DND-41 (cell line): ENCODE results near the gene ATAD2B.

Experiments used
- ATAC-seq: fragments of 200-7000 bp; cut with Tn5 transposase; 3 replicates; pipeline ENCODE4 v1.9.1; 2021; ENCODE audit warnings: low read depth; ENCODE audit not compliant: insufficient read depth
- DNase-seq: peaks from one replicate; pipeline ENCODE4 v3.0.0-alpha.2; 2020
- H2AFZ ChIP-seq: 2 replicates; pipeline ENCODE4 v1.6.0; 2012; ENCODE audit warnings: low read depth, low read length
- H3K27ac ChIP-seq: 2 replicates; pipeline ENCODE4 v1.5.1; 2012; ENCODE audit warnings: low read length, inconsistent platforms
- H3K27me3 ChIP-seq: fragments of 200-600 bp; sonication (generic); 2 replicates; pipeline ENCODE4 v1.6.0; 2012; ENCODE audit warnings: low read length, mild to moderate bottlenecking, inconsistent platforms; ENCODE audit not compliant: insufficient read depth, poor library complexity
- H3K36me3 ChIP-seq: 2 replicates; pipeline ENCODE4 v1.5.1; 2012; ENCODE audit warnings: low read length, inconsistent platforms; ENCODE audit not compliant: insufficient read depth
- H3K4me1 ChIP-seq: 2 replicates; pipeline ENCODE4 v1.5.1; 2012; ENCODE audit warnings: mild to moderate bottlenecking, low read length; ENCODE audit not compliant: insufficient read depth
- H3K4me2 ChIP-seq: 2 replicates; pipeline ENCODE4 v1.6.0; 2012; ENCODE audit warnings: mild to moderate bottlenecking, moderate library complexity, low read length, inconsistent platforms; ENCODE audit not compliant: insufficient read depth
- H3K4me3 ChIP-seq, 2 experiments: fragments of 200-600 bp in 1 of 2; shearing (Covaris generic) in 1 of 2; 2 replicates each; pipeline ENCODE4 v1.5.1; 2012 to 2016; ENCODE audit warnings: inconsistent platforms in 2 of 2, low read length in 2 of 2, mild to moderate bottlenecking in 2 of 2, low read depth in 1 of 2, moderate library complexity in 1 of 2
- H3K79me2 ChIP-seq: 2 replicates; pipeline ENCODE4 v1.6.0; 2012; ENCODE audit warnings: low read length, inconsistent platforms; ENCODE audit not compliant: insufficient read depth
- H3K9ac ChIP-seq: 2 replicates; pipeline ENCODE4 v1.6.0; 2012; ENCODE audit warnings: low read depth, mild to moderate bottlenecking, inconsistent platforms, low read length, moderate library complexity
- H3K9me3 ChIP-seq: 2 replicates; pipeline ENCODE4 v1.5.1; 2012; ENCODE audit warnings: low read length, moderate library complexity, mild to moderate bottlenecking, inconsistent platforms; ENCODE audit not compliant: insufficient read depth, severe bottlenecking
- H4K20me1 ChIP-seq: 2 replicates; pipeline ENCODE4 v1.6.0; 2012; ENCODE audit warnings: low read length; ENCODE audit not compliant: insufficient read depth
- EZH2 ChIP-seq: IDR thresholded peaks from 3 replicates; pipeline ENCODE4 v1.6.1; 2012; ENCODE audit warnings: borderline replicate concordance, low read depth, mild to moderate bottlenecking, moderate library complexity, low read length, inconsistent platforms; ENCODE audit not compliant: severe bottlenecking
- TF ChIP-seq, protein P1 (sequence below): IDR thresholded peaks from 2 replicates; pipeline ENCODE4 v1.5.1; 2012; ENCODE audit warnings: borderline replicate concordance, low read length, moderate library complexity, mild to moderate bottlenecking; ENCODE audit not compliant: poor library complexity, severe bottlenecking; ENCODE audit errors: extremely low read depth

The ATAD2B gene

DNA sequence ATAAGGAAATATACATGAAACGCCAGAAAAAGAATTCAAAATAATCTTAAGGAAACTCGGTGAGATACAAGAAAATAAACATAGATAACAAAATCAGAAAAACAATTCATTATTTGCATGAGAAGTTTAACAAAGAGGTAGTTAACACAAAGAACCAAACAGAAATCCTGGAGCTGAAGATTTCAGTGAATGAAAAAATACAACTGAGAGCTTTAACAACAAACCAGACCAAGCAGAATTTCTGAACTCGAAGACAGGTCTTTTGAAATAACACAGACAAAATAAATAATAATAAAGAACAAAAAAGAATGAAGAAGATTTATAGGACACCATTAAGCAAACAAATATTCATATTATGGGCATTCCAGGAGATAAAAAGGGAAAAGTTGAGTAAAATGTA is 204.7 kb downstream of the ATAD2B start:
- Histone ChIP-seq H4K20me1 (no peaks in the 10 kb centered on the region), H3K9me3 (peaks cover 18% of the 10 kb centered on the region), H3K79me2 (no peaks in the 10 kb centered on the region), H3K4me1 (no peaks in the 10 kb centered on the region), H3K27ac (no peak overlapping the region), H3K4me3 (no peak overlapping the region), H3K36me3 (peaks cover 10% of the 10 kb centered on the region; the same call in 1 of the 2 replicates), H3K9ac (no peak overlapping the region), H3K27me3 (no peaks in the 10 kb centered on the region), H2AFZ (no peak overlapping the region), H3K4me2 (no peak overlapping the region)
- TF ChIP-seq EZH2: no peak
- TF ChIP-seq, protein P1, sequence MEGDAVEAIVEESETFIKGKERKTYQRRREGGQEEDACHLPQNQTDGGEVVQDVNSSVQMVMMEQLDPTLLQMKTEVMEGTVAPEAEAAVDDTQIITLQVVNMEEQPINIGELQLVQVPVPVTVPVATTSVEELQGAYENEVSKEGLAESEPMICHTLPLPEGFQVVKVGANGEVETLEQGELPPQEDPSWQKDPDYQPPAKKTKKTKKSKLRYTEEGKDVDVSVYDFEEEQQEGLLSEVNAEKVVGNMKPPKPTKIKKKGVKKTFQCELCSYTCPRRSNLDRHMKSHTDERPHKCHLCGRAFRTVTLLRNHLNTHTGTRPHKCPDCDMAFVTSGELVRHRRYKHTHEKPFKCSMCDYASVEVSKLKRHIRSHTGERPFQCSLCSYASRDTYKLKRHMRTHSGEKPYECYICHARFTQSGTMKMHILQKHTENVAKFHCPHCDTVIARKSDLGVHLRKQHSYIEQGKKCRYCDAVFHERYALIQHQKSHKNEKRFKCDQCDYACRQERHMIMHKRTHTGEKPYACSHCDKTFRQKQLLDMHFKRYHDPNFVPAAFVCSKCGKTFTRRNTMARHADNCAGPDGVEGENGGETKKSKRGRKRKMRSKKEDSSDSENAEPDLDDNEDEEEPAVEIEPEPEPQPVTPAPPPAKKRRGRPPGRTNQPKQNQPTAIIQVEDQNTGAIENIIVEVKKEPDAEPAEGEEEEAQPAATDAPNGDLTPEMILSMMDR: no peak
- DNase-seq: no peak
- ATAC-seq: no peak

DNA sequence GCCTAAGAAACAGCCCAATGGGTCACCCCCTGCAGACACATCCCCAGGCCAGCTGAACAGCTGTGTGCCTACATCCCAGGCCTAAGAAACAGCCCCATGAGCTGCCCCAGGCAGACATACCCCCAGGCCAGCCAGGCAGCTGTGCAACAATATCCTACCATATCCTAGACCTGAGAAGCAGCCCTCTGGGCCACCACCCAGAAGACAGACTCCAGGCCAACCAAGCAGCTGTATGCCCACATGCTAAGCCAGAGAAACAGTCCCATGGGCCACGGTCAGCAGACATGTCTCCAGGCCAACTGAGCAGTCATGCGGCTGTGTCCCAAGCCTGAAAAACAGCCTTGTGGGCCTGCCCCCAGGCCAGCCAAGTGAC is 205.5 kb downstream of the ATAD2B start:
- DNase-seq (no peak), ATAC-seq (no peak)
- H3K4me3 ChIP-seq: no peak overlapping the region
- no peak overlapping the region for H2AFZ ChIP-seq
- no peak overlapping the region for H3K4me2 ChIP-seq
- H3K36me3 ChIP-seq: peaks cover 9% of the 10 kb centered on the region; the same call in 1 of the 2 replicates
- H3K79me2 ChIP-seq: no peaks in the 10 kb centered on the region
- peaks cover 18% of the 10 kb centered on the region for H3K9me3 ChIP-seq
- no peaks in the 10 kb centered on the region for H3K4me1 ChIP-seq
- H4K20me1 ChIP-seq: no peaks in the 10 kb centered on the region
- no peaks in the 10 kb centered on the region for H3K27me3 ChIP-seq
- no peak overlapping the region for H3K9ac ChIP-seq
- TF ChIP-seq EZH2: no peak
- TF ChIP-seq, protein P1: no peak
- H3K27ac ChIP-seq: no peak overlapping the region

DNA sequence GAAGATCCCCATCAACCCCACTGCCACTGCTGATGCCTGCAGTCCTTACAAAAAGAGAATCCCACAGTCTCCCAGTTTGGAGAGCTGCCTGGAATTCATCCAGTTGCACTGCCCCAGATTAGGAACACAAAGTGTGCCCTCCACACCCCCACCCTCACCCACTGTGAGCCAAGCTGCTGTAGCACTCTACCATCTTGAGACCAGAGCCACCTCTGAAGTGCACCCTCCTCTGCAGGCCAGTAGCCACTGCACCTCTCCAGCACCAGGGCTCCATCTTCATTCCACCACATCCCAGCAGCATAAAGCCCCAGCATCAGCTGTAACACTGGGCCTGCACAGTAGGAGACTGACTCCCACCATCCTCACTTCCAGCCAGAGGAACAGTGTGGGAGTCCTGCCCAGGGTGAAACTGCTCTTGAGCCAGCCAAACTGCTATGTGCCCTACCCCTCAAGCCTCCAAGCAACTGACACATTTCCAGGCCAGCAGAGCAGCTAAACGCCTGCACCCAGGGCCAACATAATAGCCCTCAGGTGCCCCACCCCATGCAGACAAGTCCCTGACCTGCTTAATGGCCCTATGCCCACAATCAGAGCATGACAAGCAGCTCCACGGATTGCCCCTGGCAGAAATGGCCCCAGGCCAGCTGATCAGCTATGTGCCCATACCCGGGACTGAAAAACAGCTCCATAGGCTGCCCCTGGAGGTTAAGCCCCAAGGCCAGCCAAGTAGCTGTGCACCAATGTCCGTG is 206.0 kb downstream of the ATAD2B start:
- no peak overlapping the region for H2AFZ ChIP-seq
- H3K36me3 ChIP-seq: peaks cover 4% of the 10 kb centered on the region; the same call in 1 of the 2 replicates

More for the DNA sequence above, 206.0 kb downstream of the ATAD2B start:
- H4K20me1 ChIP-seq: no peaks in the 10 kb centered on the region
- no peak for DNase-seq
- no peak overlapping the region for H3K27ac ChIP-seq
- no peak overlapping the region for H3K9ac ChIP-seq
- H3K79me2 ChIP-seq: no peaks in the 10 kb centered on the region
- H3K9me3 ChIP-seq: peaks cover 18% of the 10 kb centered on the region
- H3K4me2 ChIP-seq: no peak overlapping the region
- no peak overlapping the region for H3K4me3 ChIP-seq
- no peaks in the 10 kb centered on the region for H3K27me3 ChIP-seq
- TF ChIP-seq, protein P1: no peak
- no peak for TF ChIP-seq EZH2
- no peak for ATAC-seq
- no peaks in the 10 kb centered on the region for H3K4me1 ChIP-seq
